ENCODE results near the gene KAT2B. TPM values are rescaled to one million over a fixed set of nuclear protein-coding genes. Genes with fewer than 3 reads are reported as not detected.
A peak's percentile ranks its signal among the peaks of the same experiment; 100 is the strongest.

KAT2B gene
- total and polyA plus RNA-seq, 12 donors = 5.4 to 32.2 (median 20.9) TPM

DNA sequence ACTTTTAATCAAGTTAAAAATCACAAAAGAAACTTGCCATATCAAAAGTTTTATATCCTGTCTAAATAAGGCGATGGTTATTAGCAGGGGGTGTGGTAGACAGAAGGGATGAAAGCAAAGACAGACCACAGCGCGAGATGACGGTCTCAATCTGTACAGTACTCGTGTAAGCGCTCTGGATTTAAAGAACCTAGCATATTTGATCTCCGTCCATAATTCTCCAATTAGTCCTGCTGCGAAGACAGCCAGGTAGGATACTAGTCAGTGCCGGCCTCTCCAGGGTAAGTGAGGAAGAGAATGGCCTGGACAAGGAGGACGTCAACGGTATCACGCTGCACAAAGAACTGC, 145.1 kb downstream of the KAT2B start:
- 7 to 17% (median 10%) methylated on average over 12 of the region's 12 CpGs for WGBS, 4 donors
- peak in 2 of 7 donors; percentile 4 to 19 for DNase-seq
- peaks cover 0 to 11% of the 10 kb centered on the region in 2 donors for H3K4me1 ChIP-seq (replicated peaks in 1 of 2)
- no peaks in the 10 kb centered on the region for H3K36me3 ChIP-seq (replicated peaks in 1 of 2)
- intact Hi-C loops (cut with DNase I) = loop anchor here (5.0 to 10.0 kb wide), 2 partner anchors 141 to 238 kb away; partner anchors contain the start of genes KAT2B (in 1 of the 2) and RAB5A (in 1 of the 2)
- H3K27ac ChIP-seq = no peak overlapping the region
- no peaks in the 10 kb centered on the region for H3K27me3 ChIP-seq
- no peaks in the 10 kb centered on the region for H3K9me3 ChIP-seq (replicated peaks in 1 of 3)
- H3K4me3 ChIP-seq = peak overlapping the region in 1 of 4 donors; percentile 65
- TF ChIP-seq, protein P1, sequence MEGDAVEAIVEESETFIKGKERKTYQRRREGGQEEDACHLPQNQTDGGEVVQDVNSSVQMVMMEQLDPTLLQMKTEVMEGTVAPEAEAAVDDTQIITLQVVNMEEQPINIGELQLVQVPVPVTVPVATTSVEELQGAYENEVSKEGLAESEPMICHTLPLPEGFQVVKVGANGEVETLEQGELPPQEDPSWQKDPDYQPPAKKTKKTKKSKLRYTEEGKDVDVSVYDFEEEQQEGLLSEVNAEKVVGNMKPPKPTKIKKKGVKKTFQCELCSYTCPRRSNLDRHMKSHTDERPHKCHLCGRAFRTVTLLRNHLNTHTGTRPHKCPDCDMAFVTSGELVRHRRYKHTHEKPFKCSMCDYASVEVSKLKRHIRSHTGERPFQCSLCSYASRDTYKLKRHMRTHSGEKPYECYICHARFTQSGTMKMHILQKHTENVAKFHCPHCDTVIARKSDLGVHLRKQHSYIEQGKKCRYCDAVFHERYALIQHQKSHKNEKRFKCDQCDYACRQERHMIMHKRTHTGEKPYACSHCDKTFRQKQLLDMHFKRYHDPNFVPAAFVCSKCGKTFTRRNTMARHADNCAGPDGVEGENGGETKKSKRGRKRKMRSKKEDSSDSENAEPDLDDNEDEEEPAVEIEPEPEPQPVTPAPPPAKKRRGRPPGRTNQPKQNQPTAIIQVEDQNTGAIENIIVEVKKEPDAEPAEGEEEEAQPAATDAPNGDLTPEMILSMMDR (IDR thresholded peaks at IDR 0.05) = no peak
- TF ChIP-seq POLR2A (IDR thresholded peaks at IDR 0.05) = no peak

- H3K4me1 ChIP-seq (replicated peaks in 1 of 2) = peaks cover 0 to 11% of the 10 kb centered on the region in 2 donors
- no peaks in the 10 kb centered on the region for H3K9me3 ChIP-seq (replicated peaks in 1 of 3)
- H3K27ac ChIP-seq = peak within 1 kb of the TSS; percentile 37 to 91 (median 89)
- H3K4me3 ChIP-seq = peak within 1 kb of the TSS; percentile 7 to 65 (median 48)
- intact Hi-C loops (cut with DNase I) = loop anchor here (5.0 to 10.0 kb wide), 2 partner anchors 141 to 239 kb away; partner anchors contain the start of genes KAT2B (in 1 of the 2) and RAB5A (in 1 of the 2)
- H3K36me3 ChIP-seq (replicated peaks in 1 of 2) = no peaks in the 10 kb centered on the region
- TF ChIP-seq, protein P1 (IDR thresholded peaks at IDR 0.05) = no peak
- peak; percentile 49 to 91 for TF ChIP-seq POLR2A (IDR thresholded peaks at IDR 0.05)
- DNase-seq = peak; percentile 99 to 100 (median 99)
- no peaks in the 10 kb centered on the region for H3K27me3 ChIP-seq
- 0 to 1% (median 0%) methylated on average over 35 to 65 of the region's 65 CpGs for WGBS, 4 donors
Measured at GRCh38 chr3:20185679-20186599, 145.7 kb downstream of the KAT2B start, which contains the start of gene SGO1. Gene SGO1 (minus strand): TSS chr3:20186206. CDS start chr3:20184027, 2,179 bp downstream.

DNA sequence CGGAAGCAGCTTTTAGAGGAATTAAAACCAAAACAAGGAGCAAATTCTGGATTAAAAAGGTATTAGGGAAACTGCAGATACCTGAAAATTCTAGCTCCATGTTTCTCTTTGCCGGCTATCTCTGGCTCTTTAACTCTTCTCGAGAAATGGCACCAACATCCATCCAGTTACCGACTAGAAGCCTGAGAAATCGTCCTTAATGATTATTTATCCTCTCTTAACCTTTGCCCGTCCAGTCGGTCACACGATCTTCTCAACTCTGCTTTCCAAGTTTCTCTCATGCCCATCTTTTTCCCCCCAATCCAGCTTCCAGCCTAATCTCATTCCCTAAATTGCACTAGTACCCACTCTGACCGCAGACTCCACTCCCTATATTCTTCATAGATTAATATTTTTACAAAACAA, 146.4 kb downstream of the KAT2B start:
- Histone ChIP-seq H3K27me3 (no peaks in the 10 kb centered on the region), H3K9me3 (replicated peaks in 1 of 3) (no peaks in the 10 kb centered on the region), H3K27ac (peak overlapping the region; percentile 37 to 91 (median 89)), H3K4me1 (replicated peaks in 1 of 2) (peaks cover 0 to 11% of the 10 kb centered on the region in 2 donors), H3K4me3 (peak overlapping the region; percentile 7 to 65 (median 42)), H3K36me3 (replicated peaks in 1 of 2) (no peaks in the 10 kb centered on the region)
- intact Hi-C loops (cut with DNase I) = loop anchor here (5.0 to 10.0 kb wide), 2 partner anchors 142 to 239 kb away; partner anchors contain the start of genes KAT2B (in 1 of the 2) and RAB5A (in 1 of the 2)
- TF ChIP-seq, protein P1 (IDR thresholded peaks at IDR 0.05) = no peak
- TF ChIP-seq POLR2A (IDR thresholded peaks at IDR 0.05) = peak in 1 of 2 donors; percentile 5
- peak in 4 of 7 donors; percentile 8 to 20 (median 12) for DNase-seq
- WGBS, 4 donors = 2 to 3% (median 2%) methylated on average over 9 of the region's 9 CpGs

GRCh38 chr3:20190991-20191390, 150.7 kb downstream of the KAT2B start:
- TF ChIP-seq, protein P1 (IDR thresholded peaks at IDR 0.05) = no peak
- no peak for TF ChIP-seq POLR2A (IDR thresholded peaks at IDR 0.05)
- 58 to 68% (median 67%) methylated on average over 5 of the region's 5 CpGs for WGBS, 4 donors
- no peaks in the 10 kb centered on the region for H3K27me3 ChIP-seq

More at GRCh38 chr3:20190991-20191390, 150.7 kb downstream of the KAT2B start:
- H3K27ac ChIP-seq = no peak overlapping the region
- no peak for DNase-seq
- H3K4me3 ChIP-seq = no peak overlapping the region
- intact Hi-C loops (cut with DNase I) = no loop called here
- H3K36me3 ChIP-seq (replicated peaks in 1 of 2) = no peaks in the 10 kb centered on the region
- H3K4me1 ChIP-seq (replicated peaks in 1 of 2) = peaks cover 0 to 6% of the 10 kb centered on the region in 2 donors
- no peaks in the 10 kb centered on the region for H3K9me3 ChIP-seq (replicated peaks in 1 of 3)
